Liver (tissue), 9 donors: Measurements from ENCODE around the gene EFCAB10. TPM values are rescaled to one million over a fixed set of nuclear protein-coding genes. Genes with fewer than 3 reads are reported as not detected.

ENCODE experiments used
- DNase-seq: peaks from one replicate; pipeline ENCODE4 v3.0.0-alpha.2; 2017; ENCODE audit warnings: low spot score
- H3K27ac ChIP-seq, 2 donors: one replicate each; pipeline ENCODE4 v1.7.0; 2013; ENCODE audit warnings: inconsistent platforms in 2 of 2, low read length in 2 of 2, control low read depth in 1 of 2, low read depth in 1 of 2, mild to moderate bottlenecking in 1 of 2
- H3K27me3 ChIP-seq, 4 donors: one replicate each; pipeline versions ENCODE4 v1.6.1 to v1.7.0; 2013; ENCODE audit warnings: low read length in 3 of 4, inconsistent platforms in 1 of 4, mild to moderate bottlenecking in 1 of 4, moderate library complexity in 1 of 4; ENCODE audit not compliant: control insufficient read depth in 4 of 4, insufficient read depth in 4 of 4
- H3K36me3 ChIP-seq, 4 donors: one replicate each; pipeline versions ENCODE4 v1.6.1 to v1.7.0; 2013; ENCODE audit warnings: low read length in 3 of 4, mild to moderate bottlenecking in 3 of 4, low read depth in 1 of 4, moderate library complexity in 1 of 4; ENCODE audit not compliant: control insufficient read depth in 4 of 4, insufficient read depth in 3 of 4
- H3K4me1 ChIP-seq, 4 donors: one replicate each; pipeline versions ENCODE4 v1.6.1 to v1.7.0; 2013; ENCODE audit warnings: low read length in 3 of 4, mild to moderate bottlenecking in 3 of 4, moderate library complexity in 1 of 4; ENCODE audit not compliant: control insufficient read depth in 4 of 4, insufficient read depth in 4 of 4
- H3K4me3 ChIP-seq, 3 donors: one replicate each; pipeline versions ENCODE4 v1.6.1 to v1.7.0; 2013; ENCODE audit warnings: low read length in 3 of 3, control low read depth in 1 of 3, low read depth in 1 of 3, mild to moderate bottlenecking in 1 of 3
- H3K9ac ChIP-seq, 2 donors: one replicate each; pipeline ENCODE4 v1.7.0; 2013; ENCODE audit warnings: low read length in 2 of 2, mild to moderate bottlenecking in 2 of 2, moderate library complexity in 2 of 2, control low read depth in 1 of 2, low read depth in 1 of 2
- H3K9me3 ChIP-seq, 4 donors: one replicate each; pipeline versions ENCODE4 v1.6.1 to v1.7.0; 2013; ENCODE audit warnings: low read length in 3 of 4; ENCODE audit not compliant: control insufficient read depth in 4 of 4
- ATF3 ChIP-seq: IDR thresholded peaks from 2 replicates; pipeline ENCODE4 v1.6.1; 2016; ENCODE audit warnings: antibody characterized with exemption
- CTCF ChIP-seq: fragments of 150-350 bp; IDR thresholded peaks from 2 replicates; pipeline ENCODE4 v1.5.1; 2017; ENCODE audit warnings: improper control_type of control experiment, low read depth, low read length; ENCODE audit not compliant: missing input control
- EGR1 ChIP-seq, 2 donors: IDR thresholded peaks; 2 replicates each; pipeline ENCODE4 v1.6.1; 2016 to 2018; ENCODE audit warnings: antibody characterized with exemption in 2 of 2, low read depth in 2 of 2
- FOXA1 ChIP-seq: IDR thresholded peaks from 2 replicates; pipeline ENCODE4 v1.6.1; 2016; ENCODE audit warnings: antibody characterized with exemption
- FOXA2 ChIP-seq: IDR thresholded peaks from 2 replicates; pipeline ENCODE4 v1.6.1; 2016; ENCODE audit warnings: antibody characterized with exemption
- GABPA ChIP-seq, 2 donors: IDR thresholded peaks in 1 of 2; conservative IDR thresholded peaks in 1 of 2; 2 replicates each; pipeline ENCODE4 v1.6.1; 2016; ENCODE audit warnings: antibody characterized with exemption in 2 of 2, mild to moderate bottlenecking in 1 of 2, moderate library complexity in 1 of 2
- HNF4A ChIP-seq, 2 donors: conservative IDR thresholded peaks; 2 replicates each; pipeline ENCODE4 v1.6.1; 2016; ENCODE audit warnings: antibody characterized with exemption in 2 of 2, mild to moderate bottlenecking in 2 of 2
- HNF4G ChIP-seq: IDR thresholded peaks from 2 replicates; pipeline ENCODE4 v1.6.1; 2016; ENCODE audit warnings: antibody characterized with exemption
- JUND ChIP-seq, 2 donors: IDR thresholded peaks; 2 replicates each; pipeline ENCODE4 v1.6.1; 2016; ENCODE audit warnings: antibody characterized with exemption in 2 of 2
- MAX ChIP-seq: IDR thresholded peaks from 2 replicates; pipeline ENCODE4 v1.6.1; 2016; ENCODE audit warnings: antibody characterized with exemption
- NR2F2 ChIP-seq: IDR thresholded peaks from 2 replicates; pipeline ENCODE4 v1.6.1; 2016; ENCODE audit warnings: antibody characterized with exemption
- RAD21 ChIP-seq, 2 donors: IDR thresholded peaks; 2 replicates each; pipeline ENCODE4 v1.6.1; 2016; ENCODE audit warnings: antibody characterized with exemption in 2 of 2, mild to moderate bottlenecking in 2 of 2
- RXRA ChIP-seq, 2 donors: IDR thresholded peaks; 2 replicates each; pipeline ENCODE4 v1.6.1; 2017 to 2018; ENCODE audit warnings: antibody characterized with exemption in 2 of 2, mild to moderate bottlenecking in 1 of 2
- SP1 ChIP-seq: IDR thresholded peaks from 2 replicates; pipeline ENCODE4 v1.6.1; 2018; ENCODE audit warnings: antibody characterized with exemption, mild to moderate bottlenecking
- TAF1 ChIP-seq: conservative IDR thresholded peaks from 2 replicates; pipeline ENCODE4 v1.6.1; 2016; ENCODE audit warnings: antibody characterized with exemption, mild to moderate bottlenecking
- YY1 ChIP-seq: IDR thresholded peaks from 2 replicates; pipeline ENCODE4 v1.6.1; 2016; ENCODE audit warnings: antibody characterized with exemption, mild to moderate bottlenecking
- ZBTB33 ChIP-seq: IDR thresholded peaks from 2 replicates; pipeline ENCODE4 v1.6.1; 2016; ENCODE audit warnings: antibody characterized with exemption
- WGBS: extraction: QIAGEN DNeasy Blood & Tissue Kit; methylation state at CpG from one replicate; pipeline ENCODE4 v1.1.7; 2013; 5-methylcytosine and 5-hydroxymethylcytosine counted together
- polyA plus RNA-seq, 2 donors: library from polyadenylated mRNA; stranded (reverse) in 1 of 2; unstranded in 1 of 2; fragments of 200-250 nt in 1 of 2; fragments of >200 nt in 1 of 2; fragmentation: Nextera tagmentation in 1 of 2; extraction: Ambion mirVana in 1 of 2; gene quantifications; one replicate each; pipeline versions ENCODE4 v1.2.1 to v1.2.3, GENCODE V29; 2013 to 2015
- total RNA-seq, 2 donors: library from RNA; depleted of rRNA; stranded (reverse); fragments of >200 nt; gene quantifications; one replicate each; pipeline ENCODE4 v1.2.3, GENCODE V29; 2014
- donor health status: healthy.
- donor health status: healthy.
- donor health status: healthy.
- donor health status: healthy.
- donor health status: healthy.

Gene EFCAB10
- total and polyA plus RNA-seq, 4 donors = 0.25 TPM; not detected in 3

DNA sequence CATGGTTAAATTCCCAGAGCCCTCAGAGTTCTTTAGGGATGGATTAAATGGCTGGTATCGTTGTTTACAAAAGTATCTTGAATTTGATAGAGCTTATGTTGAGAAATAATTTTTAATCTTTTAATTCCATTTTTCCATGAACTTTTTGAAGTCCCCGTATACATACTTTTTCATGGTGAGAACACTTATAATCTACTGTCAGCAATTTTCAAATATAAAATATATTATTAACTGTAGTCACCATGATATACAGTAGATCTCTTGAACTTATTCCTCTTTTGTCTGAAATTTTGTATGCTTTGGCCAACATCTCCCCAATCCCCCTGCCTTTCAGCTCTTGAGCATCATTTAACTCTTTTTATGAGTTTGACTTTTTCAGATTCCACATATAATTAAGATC is 9.4 kb downstream of the EFCAB10 start (continued):
- TF ChIP-seq JUND (IDR thresholded peaks at IDR 0.05) (no peak), RAD21 (IDR thresholded peaks at IDR 0.05) (no peak), ZBTB33 (no peak)

DNA sequence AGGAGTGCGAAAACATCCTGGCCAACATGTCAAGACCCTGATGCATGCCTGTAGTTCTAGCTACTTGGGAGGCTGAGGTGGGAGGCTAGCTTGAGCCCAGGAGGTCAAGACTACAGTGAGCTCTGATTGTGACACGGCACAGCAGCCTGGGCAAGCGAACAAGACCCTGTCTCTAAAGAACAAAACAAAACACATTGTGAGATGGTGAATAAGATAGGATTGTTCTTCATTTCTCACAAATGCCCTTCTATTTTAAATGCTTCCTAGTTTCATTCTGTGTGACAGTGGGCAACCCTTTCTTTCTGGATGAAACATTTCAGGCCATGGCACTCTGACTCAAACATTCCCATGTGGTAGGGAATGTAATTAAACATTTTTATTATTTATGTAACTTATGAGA is 13.5 kb downstream of the EFCAB10 start:
- Histone ChIP-seq H3K4me3 (no peak overlapping the region), H3K36me3 (peaks cover 4 to 35% (median 31%) of the 10 kb centered on the region in 4 donors), H3K9ac (no peak overlapping the region), H3K4me1 (peaks cover 0 to 4% (median 0%) of the 10 kb centered on the region in 4 donors), H3K27me3 (no peaks in the 10 kb centered on the region), H3K27ac (no peak overlapping the region), H3K9me3 (no peaks in the 10 kb centered on the region)
- over 99% methylated on average over 3 of the region's 3 CpGs for whole genome bisulfite sequencing
- DNase-seq = no peak
- TF ChIP-seq ZBTB33 (no peak), RXRA (IDR thresholded peaks at IDR 0.05) (no peak), GABPA (IDR thresholded peaks at IDR 0.05 in 1 of 2, conservative IDR thresholded peaks at IDR 0.05 in 1 of 2) (no peak), YY1 (no peak), HNF4G (no peak), FOXA1 (no peak), FOXA2 (no peak)

DNA sequence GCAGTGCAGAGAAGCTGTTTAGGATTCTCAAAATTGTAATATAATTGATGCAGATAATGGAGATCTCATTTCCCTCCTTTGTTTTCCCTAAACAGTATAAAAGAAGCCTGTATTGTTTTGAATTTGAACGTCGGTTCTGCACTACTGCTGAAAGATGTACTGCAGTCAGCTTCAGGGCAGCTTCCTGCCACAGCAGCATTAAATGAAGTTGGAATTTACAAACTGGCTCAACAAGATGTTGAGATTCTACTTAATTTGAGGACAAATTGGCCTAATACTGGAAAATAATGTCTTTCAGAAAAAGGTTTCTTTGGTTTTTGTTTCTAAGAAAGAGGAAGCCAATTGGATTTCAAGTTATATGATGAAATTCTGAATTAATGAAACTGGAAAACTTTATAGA is 14.3 kb downstream of the EFCAB10 start:
- Histone ChIP-seq H3K4me3 (no peak overlapping the region), H3K9ac (no peak overlapping the region), H3K9me3 (no peaks in the 10 kb centered on the region), H3K27ac (no peak overlapping the region), H3K27me3 (no peaks in the 10 kb centered on the region), H3K4me1 (peaks cover 0 to 4% (median 0%) of the 10 kb centered on the region in 4 donors), H3K36me3 (peaks cover 4 to 37% (median 34%) of the 10 kb centered on the region in 4 donors)
- TF ChIP-seq RAD21 (IDR thresholded peaks at IDR 0.05) (no peak), ZBTB33 (no peak), YY1 (no peak), TAF1 (no peak), EGR1 (IDR thresholded peaks at IDR 0.05; ENCODE audit: low read depth in 2 of 2) (no peak), FOXA1 (no peak), SP1 (no peak), HNF4A (conservative IDR thresholded peaks at IDR 0.05) (no peak), JUND (IDR thresholded peaks at IDR 0.05) (no peak), HNF4G (no peak), GABPA (IDR thresholded peaks at IDR 0.05 in 1 of 2, conservative IDR thresholded peaks at IDR 0.05 in 1 of 2) (no peak), NR2F2 (no peak), CTCF (no peak), MAX (no peak), RXRA (IDR thresholded peaks at IDR 0.05) (no peak), FOXA2 (no peak), ATF3 (no peak)
- DNase-seq = no peak
- WGBS = 87% methylated on average over 2 of the region's 2 CpGs
